ENCODE measurements around the gene GRN. TPM values are rescaled to one million over a fixed set of nuclear protein-coding genes. Genes with fewer than 3 reads are reported as not detected.

GRN gene
- total and polyA plus RNA-seq, 2 of the 13 experiments (the other 11 are each of a cell fraction or from before 2014, with no cell fraction given): 86.6 to 143 TPM

- TF ChIP-seq ZNF501 (CRISPR knock-in tag; IDR thresholded peaks at IDR 0.05) (peak; percentile 55; the same call in 1 of the 2 replicates), ZNF276 (CRISPR knock-in tag; IDR thresholded peaks at IDR 0.05; ENCODE audit: low read depth) (0 out of 2 replicates have a peak, but pooled peaks have one; percentile 37), ZSCAN31 (CRISPR knock-in tag; IDR thresholded peaks at IDR 0.05; ENCODE audit: low read depth) (0 out of 2 replicates have a peak, but pooled peaks have one; percentile 23), HCFC1 (IDR thresholded peaks at IDR 0.05; ENCODE audit: low read depth, low read length) (no peak), TEAD2 (CRISPR knock-in tag; IDR thresholded peaks at IDR 0.05) (0 out of 2 replicates have a peak, but pooled peaks have one; percentile 62), RFXAP (CRISPR knock-in tag; IDR thresholded peaks at IDR 0.05; ENCODE audit: borderline replicate concordance) (peak; percentile 67; the same call in 1 of the 2 replicates), FOXM1 (CRISPR knock-in tag; IDR thresholded peaks at IDR 0.05) (no peak), EEA1 (CRISPR knock-in tag; IDR thresholded peaks at IDR 0.05; ENCODE audit: borderline replicate concordance) (no peak), NFRKB (IDR thresholded peaks at IDR 0.05) (no peak), ARHGAP35 (CRISPR knock-in tag; IDR thresholded peaks at IDR 0.05; ENCODE audit: borderline replicate concordance) (0 out of 2 replicates have a peak, but pooled peaks have one; percentile 7), SMAD3 (CRISPR knock-in tag; IDR thresholded peaks at IDR 0.05) (peak; percentile 83; the same call in 1 of the 2 replicates), YEATS2 (CRISPR knock-in tag; IDR thresholded peaks at IDR 0.05; ENCODE audit: borderline replicate concordance) (peak; percentile 44; the same call in 1 of the 2 replicates), ZNF556 (CRISPR knock-in tag; IDR thresholded peaks at IDR 0.05; ENCODE audit: borderline replicate concordance) (no peak), JUNB (CRISPR knock-in tag; IDR thresholded peaks at IDR 0.05; ENCODE audit: borderline replicate concordance) (no peak), ZSCAN9 (CRISPR knock-in tag; IDR thresholded peaks at IDR 0.05; ENCODE audit: borderline replicate concordance) (peak; percentile 97), RXRB (CRISPR knock-in tag; IDR thresholded peaks at IDR 0.05; ENCODE audit: borderline replicate concordance) (peak; percentile 60; the same call in 1 of the 2 replicates), CEBPB (IDR thresholded peaks at IDR 0.05; ENCODE audit: borderline replicate concordance, low read depth, low read length) (no peak), ATF3 (CRISPR knock-in tag; IDR thresholded peaks at IDR 0.05) (0 out of 2 replicates have a peak, but pooled peaks have one; percentile 36), HMG20A (CRISPR knock-in tag; IDR thresholded peaks at IDR 0.05; ENCODE audit: borderline replicate concordance) (no peak), ATM (IDR thresholded peaks at IDR 0.05; ENCODE audit: borderline replicate concordance) (no peak), SPEN (CRISPR knock-in tag; IDR thresholded peaks at IDR 0.05; ENCODE audit: low read depth) (no peak; the same call in 1 of the 2 replicates)
- TF ChIP-seq, protein P1, sequence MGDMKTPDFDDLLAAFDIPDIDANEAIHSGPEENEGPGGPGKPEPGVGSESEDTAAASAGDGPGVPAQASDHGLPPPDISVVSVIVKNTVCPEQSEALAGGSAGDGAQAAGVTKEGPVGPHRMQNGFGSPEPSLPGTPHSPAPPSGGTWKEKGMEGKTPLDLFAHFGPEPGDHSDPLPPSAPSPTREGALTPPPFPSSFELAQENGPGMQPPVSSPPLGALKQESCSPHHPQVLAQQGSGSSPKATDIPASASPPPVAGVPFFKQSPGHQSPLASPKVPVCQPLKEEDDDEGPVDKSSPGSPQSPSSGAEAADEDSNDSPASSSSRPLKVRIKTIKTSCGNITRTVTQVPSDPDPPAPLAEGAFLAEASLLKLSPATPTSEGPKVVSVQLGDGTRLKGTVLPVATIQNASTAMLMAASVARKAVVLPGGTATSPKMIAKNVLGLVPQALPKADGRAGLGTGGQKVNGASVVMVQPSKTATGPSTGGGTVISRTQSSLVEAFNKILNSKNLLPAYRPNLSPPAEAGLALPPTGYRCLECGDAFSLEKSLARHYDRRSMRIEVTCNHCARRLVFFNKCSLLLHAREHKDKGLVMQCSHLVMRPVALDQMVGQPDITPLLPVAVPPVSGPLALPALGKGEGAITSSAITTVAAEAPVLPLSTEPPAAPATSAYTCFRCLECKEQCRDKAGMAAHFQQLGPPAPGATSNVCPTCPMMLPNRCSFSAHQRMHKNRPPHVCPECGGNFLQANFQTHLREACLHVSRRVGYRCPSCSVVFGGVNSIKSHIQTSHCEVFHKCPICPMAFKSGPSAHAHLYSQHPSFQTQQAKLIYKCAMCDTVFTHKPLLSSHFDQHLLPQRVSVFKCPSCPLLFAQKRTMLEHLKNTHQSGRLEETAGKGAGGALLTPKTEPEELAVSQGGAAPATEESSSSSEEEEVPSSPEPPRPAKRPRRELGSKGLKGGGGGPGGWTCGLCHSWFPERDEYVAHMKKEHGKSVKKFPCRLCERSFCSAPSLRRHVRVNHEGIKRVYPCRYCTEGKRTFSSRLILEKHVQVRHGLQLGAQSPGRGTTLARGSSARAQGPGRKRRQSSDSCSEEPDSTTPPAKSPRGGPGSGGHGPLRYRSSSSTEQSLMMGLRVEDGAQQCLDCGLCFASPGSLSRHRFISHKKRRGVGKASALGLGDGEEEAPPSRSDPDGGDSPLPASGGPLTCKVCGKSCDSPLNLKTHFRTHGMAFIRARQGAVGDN (CRISPR knock-in tag; IDR thresholded peaks at IDR 0.05): peak; percentile 65
- TF ChIP-seq, protein P2, sequence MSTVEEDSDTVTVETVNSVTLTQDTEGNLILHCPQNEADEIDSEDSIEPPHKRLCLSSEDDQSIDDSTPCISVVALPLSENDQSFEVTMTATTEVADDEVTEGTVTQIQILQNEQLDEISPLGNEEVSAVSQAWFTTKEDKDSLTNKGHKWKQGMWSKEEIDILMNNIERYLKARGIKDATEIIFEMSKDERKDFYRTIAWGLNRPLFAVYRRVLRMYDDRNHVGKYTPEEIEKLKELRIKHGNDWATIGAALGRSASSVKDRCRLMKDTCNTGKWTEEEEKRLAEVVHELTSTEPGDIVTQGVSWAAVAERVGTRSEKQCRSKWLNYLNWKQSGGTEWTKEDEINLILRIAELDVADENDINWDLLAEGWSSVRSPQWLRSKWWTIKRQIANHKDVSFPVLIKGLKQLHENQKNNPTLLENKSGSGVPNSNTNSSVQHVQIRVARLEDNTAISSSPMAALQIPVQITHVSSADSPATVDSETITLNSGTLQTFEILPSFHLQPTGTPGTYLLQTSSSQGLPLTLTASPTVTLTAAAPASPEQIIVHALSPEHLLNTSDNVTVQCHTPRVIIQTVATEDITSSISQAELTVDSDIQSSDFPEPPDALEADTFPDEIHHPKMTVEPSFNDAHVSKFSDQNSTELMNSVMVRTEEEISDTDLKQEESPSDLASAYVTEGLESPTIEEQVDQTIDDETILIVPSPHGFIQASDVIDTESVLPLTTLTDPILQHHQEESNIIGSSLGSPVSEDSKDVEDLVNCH (CRISPR knock-in tag; IDR thresholded peaks at IDR 0.05): no peak
These were observed 36.7 kb upstream of the GRN start, which contains the start of gene RUNDC3A (continued) for GRCh38 chr17:44308320-44308818.
